PC-3 (cell line): ENCODE data around the gene PPBP.

Source experiments
- CTCF ChIP-seq: fragments of 300-600 bp; sonication (generic); conservative IDR thresholded peaks from 2 replicates; pipeline ENCODE4 v1.5.1; 2017; ENCODE audit warnings: antibody characterized with exemption, low read depth, mild to moderate bottlenecking, low read length
- EZH2 ChIP-seq: fragments of 300-600 bp; sonication (generic); IDR thresholded peaks from one replicate; pipeline ENCODE4 v1.6.1; 2017; ENCODE audit warnings: antibody characterized with exemption, mild to moderate bottlenecking, low read length; ENCODE audit not compliant: unreplicated experiment

- TF ChIP-seq CTCF (no peak), EZH2 (no peak)
These were observed 9.1 kb downstream of the PPBP start for GRCh38 chr4:73978886-73979285.
